Activated effector memory CD4-positive, alpha-beta T cell treated with Interleukin-2 at 50 U/mL for 16 hours (primary cell): ENCODE results near the gene TIMELESS.
"Not testable (repeated sequence)": the region's sequence is repeated elsewhere in the genome, so short reads cannot be mapped to it uniquely, and the experiment has no call there.

Experiments used
- DNase-seq: peaks from one replicate; pipeline ENCODE4 v3.0.0-alpha.2; 2020

The TIMELESS gene

GRCh38 chr12:56404227-56404626, 45.0 kb downstream of the TIMELESS start:
- DNase-seq = not testable (repeated sequence)

DNA sequence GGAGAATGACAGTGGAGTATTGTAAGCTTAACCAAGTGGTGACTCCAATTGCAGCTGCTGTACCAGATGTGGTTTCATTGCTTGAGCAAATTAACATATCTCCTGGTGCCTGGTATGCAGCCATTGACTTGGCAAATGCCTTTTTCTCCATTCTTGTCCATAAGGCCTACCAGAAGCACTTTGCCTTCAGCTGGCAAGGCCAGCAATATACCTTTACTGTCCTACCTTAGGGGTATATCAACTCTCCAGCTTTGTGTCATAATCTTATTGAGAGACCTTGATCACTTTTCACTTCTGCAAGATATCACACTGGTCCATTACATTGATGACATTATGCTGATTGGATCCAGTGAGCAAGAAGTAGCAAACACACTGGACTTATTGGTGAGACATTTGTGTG, 47.6 kb downstream of the TIMELESS start:
- not testable (repeated sequence) for DNase-seq

- not testable (repeated sequence) for DNase-seq
Observed at GRCh38 chr12:56401125-56401524, 48.1 kb downstream of the TIMELESS start.

GRCh38 chr12:56399466-56399865, 49.8 kb downstream of the TIMELESS start:
- DNase-seq = not testable (repeated sequence)

GRCh38 chr12:56398324-56398723, 50.9 kb downstream of the TIMELESS start:
- no peak for DNase-seq

DNA sequence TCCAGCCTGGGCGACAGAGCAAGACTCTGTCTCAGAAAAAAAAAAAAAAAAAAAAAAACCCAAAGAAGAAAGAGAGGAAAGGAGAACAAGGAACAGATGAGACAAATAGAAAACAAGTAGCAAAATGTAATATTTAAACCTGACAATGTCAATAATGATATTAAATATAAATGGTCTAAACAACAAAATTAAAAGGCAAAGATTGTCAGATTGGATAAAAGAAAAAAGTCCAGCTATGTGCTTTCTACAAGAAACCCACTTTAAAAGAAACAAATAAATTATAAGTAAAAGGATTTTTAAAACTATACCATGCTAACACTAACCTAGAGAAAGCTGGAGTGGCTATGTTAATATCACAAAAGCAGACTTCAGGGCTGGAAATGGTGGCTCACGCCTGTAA, 56.9 kb downstream of the TIMELESS start:
- no peak for DNase-seq

GRCh38 chr12:56391721-56392120, 57.5 kb downstream of the TIMELESS start:
- no peak for DNase-seq

- DNase-seq = no peak
Observed at GRCh38 chr12:56389412-56389811, 59.8 kb downstream of the TIMELESS start.

GRCh38 chr12:56387152-56387736, 62.0 kb downstream of the TIMELESS start:
- DNase-seq = no peak

DNA sequence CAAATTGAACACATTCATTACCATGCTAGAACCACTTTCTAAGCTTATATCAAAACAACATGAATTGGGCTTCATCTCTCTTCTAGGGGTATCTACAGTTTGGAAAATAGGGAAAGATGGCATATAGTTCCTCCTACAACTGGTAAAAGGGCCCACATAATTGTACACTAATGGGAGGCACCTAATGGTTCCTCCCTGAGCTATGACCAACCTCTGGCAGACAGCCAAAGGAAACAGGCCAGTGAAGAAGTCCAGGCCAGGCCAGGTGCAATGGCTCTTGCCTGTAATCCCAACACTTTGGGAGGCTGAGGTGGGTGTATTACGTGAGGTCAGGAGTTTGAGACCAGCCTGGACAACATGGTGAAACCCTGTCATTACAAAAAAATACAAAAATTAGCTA, 63.4 kb downstream of the TIMELESS start:
- DNase-seq = no peak

DNA sequence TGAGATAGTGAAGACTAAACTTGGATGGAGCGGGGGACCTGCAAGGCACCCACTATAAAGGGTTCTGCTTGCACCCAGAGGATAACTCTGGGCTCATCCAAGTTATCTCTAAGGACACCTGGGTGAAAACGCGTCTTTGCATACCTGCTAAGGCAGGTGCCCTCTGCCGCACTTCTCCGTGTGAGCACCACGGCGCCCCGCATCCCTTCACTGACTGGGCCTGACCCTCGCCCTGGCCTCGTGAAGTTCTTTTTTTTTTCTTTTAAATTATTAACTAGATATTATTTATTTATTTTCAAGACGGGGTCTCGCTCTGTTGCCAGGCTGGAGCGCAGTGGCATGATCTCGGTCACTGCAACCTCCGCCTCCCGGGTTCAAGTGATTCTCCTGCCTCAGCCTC, 66.6 kb downstream of the TIMELESS start:
- no peak for DNase-seq

GRCh38 chr12:56377989-56378316, 71.3 kb downstream of the TIMELESS start:
- no peak for DNase-seq

DNA sequence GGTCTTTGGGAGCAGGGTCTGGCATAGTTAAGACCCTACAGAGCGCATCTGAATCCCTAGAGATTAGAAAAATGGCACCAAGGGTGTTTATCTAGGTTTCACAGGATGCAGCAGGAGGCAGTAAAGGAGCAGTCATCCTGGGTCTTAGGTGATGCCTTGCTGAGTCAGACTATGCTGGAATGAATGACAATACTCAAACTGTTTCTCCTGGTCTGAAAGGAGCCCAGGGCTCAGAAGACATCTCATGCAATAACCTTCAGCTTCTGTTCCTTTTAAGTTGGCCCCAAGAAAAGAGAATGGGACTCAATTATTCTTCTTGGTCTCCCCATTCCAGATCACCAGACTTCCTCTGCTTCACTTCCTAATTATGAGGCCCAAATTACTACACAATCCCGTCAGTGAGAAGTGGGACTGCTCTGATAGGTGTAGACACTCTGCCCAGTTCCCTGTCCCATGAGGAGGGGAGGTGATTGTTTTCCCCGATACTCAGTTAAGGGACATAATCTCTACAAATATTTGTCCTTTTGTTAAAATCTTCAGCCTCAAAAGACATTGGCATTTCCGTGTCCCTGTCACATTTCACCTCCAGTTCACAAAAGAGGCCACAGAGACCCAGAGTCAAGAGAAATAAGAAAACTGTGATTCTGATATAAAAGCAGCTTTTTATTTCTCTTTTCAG, 71.8 kb downstream of the TIMELESS start:
- DNase-seq = no peak

DNA sequence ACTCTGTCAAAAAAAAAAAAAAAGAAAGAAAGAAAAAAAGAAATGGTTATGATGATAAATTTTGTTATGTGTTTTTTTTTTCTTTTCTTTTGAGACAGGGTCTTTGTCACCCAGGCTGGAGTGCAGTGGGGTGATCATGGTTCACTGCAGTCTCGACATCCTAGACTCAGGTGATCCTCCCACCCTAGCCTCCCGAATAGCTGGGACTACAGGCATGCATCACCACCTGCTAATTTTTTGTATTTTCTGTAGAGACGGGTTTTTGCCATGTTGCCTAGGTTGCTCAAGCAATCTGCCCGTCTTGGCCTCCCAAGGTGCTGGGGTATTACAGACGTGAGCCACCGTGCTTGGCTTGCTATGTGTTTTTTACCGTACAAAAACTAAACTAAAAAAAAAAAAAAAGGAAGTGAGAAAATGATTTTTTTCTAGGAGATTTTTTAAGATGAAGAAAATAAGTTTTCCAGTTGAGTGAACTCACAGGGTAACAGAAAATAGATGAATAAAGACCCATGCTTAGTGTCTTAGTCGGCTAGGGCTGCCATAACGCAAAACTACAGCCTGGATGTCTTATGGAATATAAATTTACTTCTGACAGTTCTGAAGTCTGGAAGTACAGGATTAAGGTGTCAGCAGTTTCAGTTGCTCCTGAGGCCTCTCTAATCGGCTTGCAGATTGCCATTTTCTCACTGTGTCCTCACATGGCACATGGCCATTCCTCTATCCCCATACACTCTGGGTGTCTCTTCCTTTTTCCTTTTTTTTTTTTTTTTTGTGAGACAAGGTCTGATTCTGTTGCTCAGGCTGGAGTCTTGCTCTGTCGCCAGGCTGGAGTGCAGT, 73.4 kb downstream of the TIMELESS start:
- no peak for DNase-seq

DNA sequence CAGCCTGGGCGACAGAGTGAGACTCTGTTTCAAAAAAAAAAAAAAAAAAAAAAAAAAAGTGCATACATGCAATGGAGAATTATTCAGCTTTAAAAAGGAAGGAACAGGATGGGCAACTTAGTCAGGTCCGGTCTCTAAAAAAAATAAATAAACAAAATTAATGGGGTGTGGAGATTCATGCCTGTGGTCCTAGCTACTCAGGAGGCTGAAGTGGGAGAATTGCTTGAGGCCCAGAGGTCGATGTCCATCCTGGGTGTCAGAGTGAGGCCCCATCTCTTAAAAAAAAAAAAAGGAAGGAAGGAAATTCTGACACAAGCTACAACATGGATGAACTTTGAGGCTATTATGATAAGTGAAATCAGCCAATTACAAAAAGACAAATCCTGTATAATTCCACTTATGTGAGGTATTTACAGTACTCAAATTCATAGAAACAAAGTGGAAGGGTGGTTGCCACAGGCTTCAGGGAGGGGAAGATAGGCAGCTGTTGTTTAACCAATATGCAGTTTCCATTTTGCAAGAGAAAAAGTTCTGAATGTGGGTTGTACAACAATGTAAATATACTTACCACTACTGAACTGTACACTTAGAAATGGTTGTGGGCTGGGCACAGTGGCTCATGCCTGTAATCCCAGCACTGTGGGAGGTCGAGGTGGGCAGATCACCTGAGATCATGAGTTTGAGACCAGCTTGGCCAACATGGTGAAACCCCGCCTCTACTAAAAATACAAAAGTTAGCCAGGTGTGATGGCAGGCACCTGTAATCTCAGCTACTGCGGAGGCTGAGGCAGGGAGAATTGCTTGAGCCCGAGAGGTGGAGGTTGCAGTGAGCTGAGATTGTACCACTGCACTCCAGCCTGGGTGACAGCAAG, 74.3 kb downstream of the TIMELESS start:
- DNase-seq = no peak

DNA sequence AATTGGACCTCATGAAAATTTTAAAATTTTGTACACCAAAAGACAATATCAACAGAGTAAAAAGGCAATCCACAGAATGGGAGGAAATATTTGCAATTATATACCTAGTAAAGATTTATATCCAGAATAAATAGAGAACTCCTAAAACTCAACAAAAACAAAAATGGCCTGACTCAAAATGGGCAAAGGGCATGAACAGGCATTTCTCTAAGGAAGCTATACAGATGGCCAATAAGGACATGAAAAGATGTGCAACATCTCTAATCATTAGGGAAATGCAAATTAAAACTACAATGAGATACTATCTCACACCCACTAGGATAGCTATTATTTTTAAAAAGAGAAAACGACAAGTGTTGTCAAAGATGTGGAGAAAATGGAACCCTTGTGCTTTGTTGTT, 75.7 kb downstream of the TIMELESS start:
- DNase-seq = no peak

DNA sequence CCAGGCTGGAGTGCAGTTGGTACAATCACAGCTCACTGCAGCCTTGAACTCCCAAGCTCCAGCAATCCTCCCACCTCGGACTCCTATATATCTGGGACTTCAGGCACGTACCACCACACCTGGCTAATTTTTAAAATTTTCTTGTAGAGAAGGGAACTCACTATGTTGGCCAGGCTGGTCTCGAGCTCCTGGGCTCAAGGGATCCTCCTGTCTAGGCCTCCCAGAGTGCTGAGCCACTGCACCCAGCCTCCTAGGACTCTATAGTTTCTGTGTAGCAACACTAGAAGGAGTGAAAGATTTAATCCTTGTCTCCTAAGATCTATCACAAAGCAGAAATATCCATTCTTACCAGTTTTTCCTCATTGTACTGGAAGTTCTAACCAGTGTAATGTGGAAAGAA, 82.3 kb downstream of the TIMELESS start:
- DNase-seq = no peak
